Kasumi-1 (cell line): ENCODE data around the gene EPB41L5.
A peak's percentile ranks its signal among the peaks of the same experiment; 100 is the strongest.
"Not testable (repeated sequence)": the region's sequence is repeated elsewhere in the genome, so short reads cannot be mapped to it uniquely, and the experiment has no call there.

Experiments used
- DNase-seq, 2 experiments: peaks; one replicate each; lab custom pipeline; 2025; lab: John Stamatoyannopoulos, UW

Gene EPB41L5

GRCh38 chr2:120029672-120030640, 17.1 kb downstream of the EPB41L5 start:
- no peak for DNase-seq

DNA sequence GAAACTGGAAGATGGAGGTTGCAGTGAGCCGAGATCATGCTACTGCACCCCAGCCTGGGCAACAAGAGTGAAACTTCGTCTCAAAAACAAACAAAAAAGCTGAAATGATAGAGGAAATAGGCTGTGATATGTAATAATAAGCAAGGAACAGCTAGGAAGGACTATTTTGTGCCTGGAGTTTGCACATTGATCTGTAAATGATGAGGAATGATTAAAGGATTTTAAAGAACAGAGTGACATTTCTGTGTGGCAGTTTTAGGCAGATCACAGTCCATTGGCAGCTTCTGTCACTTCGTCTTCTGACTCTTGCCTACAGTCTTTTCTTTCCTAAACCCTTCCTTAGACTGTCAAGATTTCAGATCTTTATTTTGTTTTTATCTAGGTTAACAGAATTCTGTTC, 19.4 kb downstream of the EPB41L5 start:
- no peak for DNase-seq

- no peak for DNase-seq
These were observed 21.1 kb downstream of the EPB41L5 start for GRCh38 chr2:120034027-120034426.

- DNase-seq: no peak
These were observed 21.7 kb downstream of the EPB41L5 start for GRCh38 chr2:120034621-120035020.

DNA sequence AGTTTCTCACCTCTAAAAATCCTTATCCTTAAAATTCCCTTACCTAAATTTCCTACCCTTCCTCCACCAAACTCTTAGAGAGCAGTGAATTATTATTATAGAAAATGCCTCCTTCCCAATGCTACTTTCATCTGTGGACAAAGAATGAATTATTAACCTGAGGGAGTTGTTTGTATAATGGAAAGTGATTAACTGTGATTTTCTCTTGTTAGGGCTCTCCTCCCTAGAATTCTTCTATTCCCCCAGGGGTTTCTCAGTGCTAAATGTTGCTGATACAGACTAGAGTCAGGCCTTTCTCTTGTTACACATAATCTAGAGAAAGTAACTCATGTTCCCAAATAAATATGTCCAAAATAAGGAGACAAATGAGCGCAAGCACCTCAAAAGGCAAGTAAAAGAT, 23.3 kb downstream of the EPB41L5 start:
- no peak for DNase-seq

DNA sequence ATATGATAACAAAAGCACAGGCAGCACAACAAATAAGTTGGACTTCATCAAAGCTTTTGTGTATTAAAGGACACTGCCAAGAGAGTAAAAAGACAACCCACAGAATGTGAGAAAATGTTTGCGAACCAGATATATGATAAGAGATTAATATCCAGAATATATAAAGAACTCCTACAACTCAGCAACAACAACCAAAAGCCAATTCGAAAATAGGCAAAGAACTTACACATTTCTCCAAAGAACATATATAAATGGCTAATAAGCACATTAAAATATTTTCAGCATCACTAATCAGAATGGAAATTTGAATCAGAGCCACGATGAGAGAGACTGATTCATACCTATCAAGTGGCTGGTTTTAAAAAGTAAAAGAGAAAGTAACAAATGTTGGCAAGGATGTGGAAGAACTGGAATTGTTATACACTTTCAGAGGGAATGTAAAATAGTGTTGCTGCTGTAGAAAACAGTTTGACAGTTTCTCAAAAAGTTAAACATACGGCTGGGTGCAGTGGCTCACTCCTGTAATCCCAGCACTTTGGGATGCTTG, 25.2 kb downstream of the EPB41L5 start:
- no peak for DNase-seq

GRCh38 chr2:120042359-120042758, 29.5 kb downstream of the EPB41L5 start:
- DNase-seq: no peak

GRCh38 chr2:120044336-120044735, 31.5 kb downstream of the EPB41L5 start:
- no peak for DNase-seq

DNA sequence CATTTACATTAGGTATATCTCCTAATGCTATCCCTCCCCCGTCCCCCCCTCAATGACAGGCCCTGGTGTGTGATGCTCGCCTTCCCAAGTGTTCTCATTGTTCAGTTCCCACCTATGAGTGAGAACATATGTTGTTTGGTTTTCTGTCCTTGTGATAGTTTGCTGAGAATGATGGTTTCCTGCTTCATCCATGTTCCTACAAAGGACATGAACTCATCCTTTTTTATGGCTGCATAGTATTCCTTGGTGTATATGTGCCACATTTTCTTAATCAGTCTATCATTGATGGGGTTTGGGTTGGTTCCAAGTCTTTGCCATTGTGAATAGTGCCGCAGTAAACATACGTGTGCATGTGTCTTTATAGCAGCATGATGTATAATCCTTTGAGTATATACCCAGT, 32.9 kb downstream of the EPB41L5 start:
- DNase-seq: not testable (repeated sequence)

DNA sequence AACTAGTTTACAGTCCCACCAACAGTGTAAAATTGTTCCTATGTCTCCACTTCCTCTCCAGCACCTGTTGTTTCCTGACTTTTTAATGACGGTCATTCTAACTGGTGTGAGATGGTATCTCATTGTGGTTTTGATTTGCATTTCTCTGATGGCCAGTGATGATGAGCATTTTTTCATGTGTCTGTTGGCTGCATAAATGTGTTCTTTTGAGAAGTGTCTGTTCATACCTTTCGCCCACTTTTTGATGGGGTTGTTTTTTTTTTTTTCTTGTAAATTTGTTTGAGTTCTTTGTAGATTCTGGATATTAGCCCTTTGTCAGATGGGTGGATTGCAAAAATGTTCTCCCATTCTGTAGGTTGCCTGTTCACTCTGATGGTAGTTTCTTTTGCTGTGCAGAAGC, 33.4 kb downstream of the EPB41L5 start:
- DNase-seq: not testable (repeated sequence)

- no peak for DNase-seq
These were observed 39.7 kb downstream of the EPB41L5 start for GRCh38 chr2:120052597-120052996.

- no peak for DNase-seq
These were observed 41.0 kb downstream of the EPB41L5 start for GRCh38 chr2:120053891-120054290.

- DNase-seq: no peak
These were observed 46.6 kb downstream of the EPB41L5 start for GRCh38 chr2:120059483-120059882.

GRCh38 chr2:120060088-120060623, 47.3 kb downstream of the EPB41L5 start:
- no peak for DNase-seq

GRCh38 chr2:120064664-120065063, 51.8 kb downstream of the EPB41L5 start:
- no peak for DNase-seq

GRCh38 chr2:120066800-120067547, 54.1 kb downstream of the EPB41L5 start:
- no peak for DNase-seq

DNA sequence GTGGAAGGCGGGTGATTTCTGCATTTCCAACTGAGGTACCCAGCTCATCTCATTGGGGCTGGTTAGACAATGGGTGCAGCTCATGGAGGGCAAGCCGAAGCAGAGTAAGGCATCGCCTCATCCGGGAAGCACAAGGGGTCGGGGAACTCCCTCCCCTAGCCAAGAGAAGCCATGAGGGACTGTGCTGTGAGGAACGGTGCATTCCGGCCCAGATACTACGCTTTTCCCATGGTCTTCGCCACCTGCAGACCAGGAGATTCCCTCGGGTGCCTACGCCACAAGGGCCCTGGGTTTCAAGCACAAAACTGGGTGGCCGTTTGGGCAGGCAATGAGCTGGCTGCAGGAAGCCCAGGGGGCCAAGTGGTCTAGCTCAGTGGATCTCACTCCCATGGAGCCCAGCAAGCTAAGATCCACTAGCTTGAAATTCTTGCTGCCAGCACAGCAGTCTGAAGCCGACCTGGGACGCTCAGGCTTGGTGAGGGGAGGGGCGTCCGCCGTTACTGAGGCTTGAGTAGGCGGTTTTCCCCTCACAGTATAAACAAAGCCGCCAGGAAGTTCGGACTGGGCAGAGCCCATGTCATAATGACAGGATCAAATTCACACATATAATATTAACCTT, 55.3 kb downstream of the EPB41L5 start:
- DNase-seq: not testable (repeated sequence)

- no peak for DNase-seq
These were observed 62.7 kb downstream of the EPB41L5 start for GRCh38 chr2:120075545-120075944.

- no peak for DNase-seq
These were observed 65.0 kb downstream of the EPB41L5 start for GRCh38 chr2:120077896-120078295.

GRCh38 chr2:120079647-120080046, 66.8 kb downstream of the EPB41L5 start:
- DNase-seq: peak in 1 of 2 experiments; percentile 21

- no peak for DNase-seq
These were observed 78.6 kb downstream of the EPB41L5 start for GRCh38 chr2:120091436-120091835.

DNA sequence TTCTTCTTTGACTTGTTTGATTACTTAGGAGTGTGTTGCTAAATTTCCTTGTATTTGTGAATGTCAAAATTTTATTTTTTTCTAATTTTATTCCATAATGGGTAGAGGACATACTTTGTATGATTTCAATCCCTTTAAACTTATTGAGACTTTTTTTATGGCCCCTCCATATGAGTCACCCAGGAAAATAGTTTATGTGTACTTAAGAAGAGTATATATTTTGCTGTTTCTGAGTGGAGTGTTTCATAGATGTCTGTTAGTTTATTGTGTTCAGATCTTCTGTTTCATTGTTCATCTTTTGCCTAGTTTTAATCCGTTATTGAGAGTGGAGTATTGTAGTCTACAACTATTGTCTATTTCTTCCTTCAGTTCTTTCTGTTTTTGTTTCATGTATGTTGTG, 81.9 kb downstream of the EPB41L5 start:
- no peak for DNase-seq
